SK-N-SH treated with all-trans-retinoic acid at 6 μM for 48 hours (cell line): ENCODE data around the gene G3BP1.
"Not testable (repeated sequence)": the region's sequence is repeated elsewhere in the genome, so short reads cannot be mapped to it uniquely, and the experiment has no call there.

Experiments
- ATAC-seq: fragments of 200-7000 bp; cut with Tn5 transposase; 3 replicates; pipeline ENCODE4 v1.9.1; 2020; ENCODE audit warnings: mild to moderate bottlenecking, moderate library complexity
- ARNTL ChIP-seq: fragments of 450-650 bp; formaldehyde crosslinking; IDR thresholded peaks from 2 replicates; pipeline ENCODE4 v1.5.0; 2020; ENCODE audit warnings: low read depth, mild to moderate bottlenecking, moderate library complexity, borderline replicate concordance
- BACH2 ChIP-seq: fragments of 250-450 bp; sonication (Bioruptor Pico); IDR thresholded peaks from 2 replicates; pipeline ENCODE4 v1.9.0; 2021; ENCODE audit warnings: mild to moderate bottlenecking, borderline replicate concordance
- CSDC2 ChIP-seq: fragments of 250-450 bp; sonication (Bioruptor Pico); IDR thresholded peaks from 2 replicates; pipeline ENCODE4 v1.5.0; 2020; ENCODE audit warnings: mild to moderate bottlenecking, moderate library complexity
- CSRNP3 ChIP-seq: fragments of 250-450 bp; sonication (Bioruptor Pico); IDR thresholded peaks from 2 replicates; pipeline ENCODE4 v1.5.1; 2021; ENCODE audit warnings: mild to moderate bottlenecking, moderate library complexity
- ESRRG ChIP-seq: fragments of 250-450 bp; sonication (Bioruptor Pico); IDR thresholded peaks from 2 replicates; pipeline ENCODE4 v1.6.1; 2021; ENCODE audit warnings: mild to moderate bottlenecking
- GLIS3 ChIP-seq: fragments of 250-450 bp; sonication (Bioruptor Pico); IDR thresholded peaks from 2 replicates; pipeline ENCODE4 v1.5.0; 2020; ENCODE audit warnings: mild to moderate bottlenecking, moderate library complexity
- ISL1 ChIP-seq: fragments of 250-450 bp; sonication (Bioruptor Pico); IDR thresholded peaks from 2 replicates; pipeline ENCODE4 v2.1.2; 2022; ENCODE audit warnings: mild to moderate bottlenecking, moderate library complexity
- OSR1 ChIP-seq: fragments of 250-450 bp; sonication (Bioruptor Pico); IDR thresholded peaks from 2 replicates; pipeline ENCODE4 v1.8.0; 2022; ENCODE audit warnings: moderate library complexity, mild to moderate bottlenecking, inconsistent platforms
- PATZ1 ChIP-seq: fragments of 250-450 bp; sonication (Bioruptor Pico); IDR thresholded peaks from 2 replicates; pipeline ENCODE4 v1.8.0; 2020; ENCODE audit warnings: mild to moderate bottlenecking, moderate library complexity, borderline replicate concordance
- POU6F1 ChIP-seq: fragments of 250-450 bp; sonication (Bioruptor Pico); IDR thresholded peaks from 2 replicates; pipeline ENCODE4 v1.8.0; 2021; ENCODE audit warnings: low read depth, mild to moderate bottlenecking, moderate library complexity, borderline replicate concordance
- RARB ChIP-seq: fragments of 250-450 bp; sonication (Bioruptor Pico); IDR thresholded peaks from 2 replicates; pipeline ENCODE4 v1.8.0; 2021; ENCODE audit warnings: mild to moderate bottlenecking, moderate library complexity
- SNAI2 ChIP-seq: fragments of 250-450 bp; sonication (Bioruptor Pico); IDR thresholded peaks from 2 replicates; pipeline ENCODE4 v1.5.0; 2020; ENCODE audit warnings: mild to moderate bottlenecking, moderate library complexity
- TCF4 ChIP-seq: fragments of 250-450 bp; sonication (Bioruptor Pico); IDR thresholded peaks from 2 replicates; pipeline ENCODE4 v1.8.0; 2021; ENCODE audit warnings: mild to moderate bottlenecking, moderate library complexity, borderline replicate concordance
- TOX ChIP-seq: fragments of 250-450 bp; sonication (Bioruptor Pico); IDR thresholded peaks from 2 replicates; pipeline ENCODE4 v1.8.0; 2021; ENCODE audit warnings: mild to moderate bottlenecking, moderate library complexity, borderline replicate concordance
- TSHZ2 ChIP-seq: fragments of 250-450 bp; sonication (Bioruptor Pico); IDR thresholded peaks from 2 replicates; pipeline ENCODE4 v1.5.0; 2020; ENCODE audit warnings: mild to moderate bottlenecking, moderate library complexity
- ZC3H10 ChIP-seq: fragments of 250-450 bp; sonication (Bioruptor Pico); IDR thresholded peaks from 2 replicates; pipeline ENCODE4 v1.5.1; 2021; ENCODE audit warnings: mild to moderate bottlenecking, moderate library complexity
- ZFP3 ChIP-seq: fragments of 250-450 bp; sonication (Bioruptor Pico); IDR thresholded peaks from 2 replicates; pipeline ENCODE4 v1.5.0; 2020; ENCODE audit warnings: mild to moderate bottlenecking, moderate library complexity
- ZFP30 ChIP-seq: fragments of 450-650 bp; formaldehyde crosslinking; IDR thresholded peaks from 2 replicates; pipeline ENCODE4 v1.5.0; 2022; ENCODE audit warnings: mild to moderate bottlenecking, moderate library complexity
- ZNF70 ChIP-seq: fragments of 450-650 bp; formaldehyde crosslinking; IDR thresholded peaks from 2 replicates; pipeline ENCODE4 v1.5.0; 2020; ENCODE audit warnings: mild to moderate bottlenecking, moderate library complexity
- ZNF8 ChIP-seq: fragments of 450-650 bp; formaldehyde crosslinking; IDR thresholded peaks from 2 replicates; pipeline ENCODE4 v1.5.0; 2020; ENCODE audit warnings: mild to moderate bottlenecking, moderate library complexity

The G3BP1 gene

GRCh38 chr5:151724360-151724759 is 47.4 kb upstream of the G3BP1 start:
- ATAC-seq = no peak
- no peak for TF ChIP-seq SNAI2
- no peak for TF ChIP-seq ISL1 (CRISPR knock-in tag)
- no peak for TF ChIP-seq PATZ1 (CRISPR knock-in tag)
- TF ChIP-seq ESRRG (CRISPR knock-in tag) = no peak

- not testable (repeated sequence) for ATAC-seq
Measured at GRCh38 chr5:151729597-151729996, 42.2 kb upstream of the G3BP1 start.

- TF ChIP-seq TOX (CRISPR knock-in tag) (no peak), ZC3H10 (CRISPR knock-in tag) (no peak), RARB (CRISPR knock-in tag) (no peak), ISL1 (CRISPR knock-in tag) (no peak), SNAI2 (no peak), OSR1 (CRISPR knock-in tag) (no peak), TCF4 (CRISPR knock-in tag) (no peak), TSHZ2 (CRISPR knock-in tag) (no peak), POU6F1 (CRISPR knock-in tag) (no peak), ZFP30 (CRISPR knock-in tag) (no peak), BACH2 (CRISPR knock-in tag) (no peak), CSRNP3 (CRISPR knock-in tag) (no peak), PATZ1 (CRISPR knock-in tag) (no peak), ZFP3 (CRISPR knock-in tag) (no peak), ARNTL (CRISPR knock-in tag) (no peak), CSDC2 (CRISPR knock-in tag) (no peak), GLIS3 (no peak), ESRRG (CRISPR knock-in tag) (no peak)
- no peak for ATAC-seq
Measured at GRCh38 chr5:151730381-151730780, 41.4 kb upstream of the G3BP1 start.

- ATAC-seq = peak; percentile 85
- TF ChIP-seq ZNF8 (CRISPR knock-in tag) (no peak), CSRNP3 (CRISPR knock-in tag) (no peak), TCF4 (CRISPR knock-in tag) (no peak), TSHZ2 (CRISPR knock-in tag) (no peak), ZNF70 (CRISPR knock-in tag) (no peak)
Measured at GRCh38 chr5:151733358-151734063, 38.2 kb upstream of the G3BP1 start.
